HFF-Myc (cell line): Measurements from ENCODE around the gene PRM1.

Source experiments
- DNase-seq: peaks from one replicate; pipeline ENCODE4 v3.0.0-alpha.2; 2011; ENCODE audit warnings: low read depth; ENCODE audit errors: extremely low read depth
- H3K4me3 ChIP-seq: replicated peaks from 2 replicates; pipeline ENCODE4 v1.5.1; 2011; ENCODE audit warnings: low read depth, mild to moderate bottlenecking, control low read depth, low read length
- TF ChIP-seq, protein P1 (sequence below): IDR thresholded peaks from 2 replicates; pipeline ENCODE4 v1.5.1; 2012; ENCODE audit warnings: mild to moderate bottlenecking, low read depth, low read length, control low read depth; ENCODE audit errors: missing control alignments

The PRM1 gene

DNA sequence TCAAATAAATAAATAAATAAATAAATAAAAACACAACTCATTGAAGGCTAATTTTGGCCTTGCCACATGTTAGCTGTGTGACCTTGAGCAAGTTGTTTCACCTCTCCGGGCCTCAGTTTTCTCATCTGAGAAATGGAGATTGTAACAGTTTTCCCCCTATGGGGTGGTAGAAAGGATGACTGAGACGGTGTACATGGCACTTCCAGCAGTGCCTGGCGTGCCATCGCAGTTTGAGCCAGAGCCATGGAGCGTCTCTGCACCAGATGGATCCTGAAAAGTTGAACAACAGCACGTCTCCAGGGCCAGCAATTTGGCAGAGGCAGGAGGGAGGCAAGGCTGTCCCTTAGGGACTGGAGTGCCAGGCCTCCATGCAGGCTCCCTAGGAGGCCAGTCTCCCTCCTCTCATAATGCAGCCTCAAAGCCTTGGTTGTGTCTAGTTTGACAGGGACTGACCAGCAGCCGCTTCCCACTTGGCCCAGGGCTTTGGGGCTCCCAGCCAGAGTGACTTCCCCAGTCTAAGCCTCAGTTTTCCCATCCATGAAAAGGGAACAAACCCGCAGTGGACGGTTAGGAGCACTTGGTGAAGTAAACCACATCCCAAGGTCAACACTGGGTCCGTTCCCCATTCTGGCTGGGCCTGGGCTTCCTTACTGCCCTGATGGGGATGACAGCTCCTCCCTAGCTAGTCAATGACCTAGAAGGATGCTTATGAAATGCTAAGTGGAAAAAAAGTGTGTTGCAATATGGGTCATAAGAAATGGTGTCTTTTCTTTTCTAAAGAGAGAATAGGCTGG, 44.5 kb downstream of the PRM1 start:
- no peak overlapping the region for H3K4me3 ChIP-seq
- no peak for DNase-seq
- TF ChIP-seq, protein P1, sequence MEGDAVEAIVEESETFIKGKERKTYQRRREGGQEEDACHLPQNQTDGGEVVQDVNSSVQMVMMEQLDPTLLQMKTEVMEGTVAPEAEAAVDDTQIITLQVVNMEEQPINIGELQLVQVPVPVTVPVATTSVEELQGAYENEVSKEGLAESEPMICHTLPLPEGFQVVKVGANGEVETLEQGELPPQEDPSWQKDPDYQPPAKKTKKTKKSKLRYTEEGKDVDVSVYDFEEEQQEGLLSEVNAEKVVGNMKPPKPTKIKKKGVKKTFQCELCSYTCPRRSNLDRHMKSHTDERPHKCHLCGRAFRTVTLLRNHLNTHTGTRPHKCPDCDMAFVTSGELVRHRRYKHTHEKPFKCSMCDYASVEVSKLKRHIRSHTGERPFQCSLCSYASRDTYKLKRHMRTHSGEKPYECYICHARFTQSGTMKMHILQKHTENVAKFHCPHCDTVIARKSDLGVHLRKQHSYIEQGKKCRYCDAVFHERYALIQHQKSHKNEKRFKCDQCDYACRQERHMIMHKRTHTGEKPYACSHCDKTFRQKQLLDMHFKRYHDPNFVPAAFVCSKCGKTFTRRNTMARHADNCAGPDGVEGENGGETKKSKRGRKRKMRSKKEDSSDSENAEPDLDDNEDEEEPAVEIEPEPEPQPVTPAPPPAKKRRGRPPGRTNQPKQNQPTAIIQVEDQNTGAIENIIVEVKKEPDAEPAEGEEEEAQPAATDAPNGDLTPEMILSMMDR: no peak

DNA sequence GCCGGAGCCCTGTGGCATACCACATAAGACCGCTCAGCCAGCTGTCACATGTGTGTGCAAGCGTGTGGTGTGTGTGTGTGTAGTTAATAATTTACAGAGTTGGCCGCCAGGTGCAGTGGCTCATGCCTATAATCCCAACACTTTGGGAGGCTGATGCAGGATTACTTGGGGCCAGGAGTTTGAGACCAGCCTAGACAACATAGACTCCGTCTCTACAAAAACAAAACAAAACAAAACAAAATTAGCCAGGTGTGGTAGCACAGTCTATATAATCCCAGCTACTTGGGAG, 45.5 kb downstream of the PRM1 start:
- TF ChIP-seq, protein P1: no peak
- H3K4me3 ChIP-seq: no peak overlapping the region
- no peak for DNase-seq

GRCh38 chr16:11234884-11235702, 46.0 kb downstream of the PRM1 start:
- DNase-seq: no peak
- TF ChIP-seq, protein P1: no peak
- no peak overlapping the region for H3K4me3 ChIP-seq

- no peak for DNase-seq
- TF ChIP-seq, protein P1: no peak
- H3K4me3 ChIP-seq: no peak overlapping the region
Measured at GRCh38 chr16:11233727-11234376, 47.3 kb downstream of the PRM1 start.

- no peak for DNase-seq
- no peak overlapping the region for H3K4me3 ChIP-seq
- TF ChIP-seq, protein P1: no peak
Measured at GRCh38 chr16:11232852-11233726, 48.0 kb downstream of the PRM1 start.

GRCh38 chr16:11232302-11232851, 48.8 kb downstream of the PRM1 start:
- DNase-seq: no peak
- no peak overlapping the region for H3K4me3 ChIP-seq
- TF ChIP-seq, protein P1: no peak
